IPS-NIHi7 (cell line): ENCODE measurements around the gene PHOX2A.
"Not testable (repeated sequence)": the region's sequence is repeated elsewhere in the genome, so short reads cannot be mapped to it uniquely, and the experiment has no call there.

Experiments used
- DNase-seq: peaks from one replicate; pipeline ENCODE4 v3.0.0; 2012; ENCODE audit warnings: mixed read lengths; ENCODE audit errors: extremely low spot score

The PHOX2A gene

DNA sequence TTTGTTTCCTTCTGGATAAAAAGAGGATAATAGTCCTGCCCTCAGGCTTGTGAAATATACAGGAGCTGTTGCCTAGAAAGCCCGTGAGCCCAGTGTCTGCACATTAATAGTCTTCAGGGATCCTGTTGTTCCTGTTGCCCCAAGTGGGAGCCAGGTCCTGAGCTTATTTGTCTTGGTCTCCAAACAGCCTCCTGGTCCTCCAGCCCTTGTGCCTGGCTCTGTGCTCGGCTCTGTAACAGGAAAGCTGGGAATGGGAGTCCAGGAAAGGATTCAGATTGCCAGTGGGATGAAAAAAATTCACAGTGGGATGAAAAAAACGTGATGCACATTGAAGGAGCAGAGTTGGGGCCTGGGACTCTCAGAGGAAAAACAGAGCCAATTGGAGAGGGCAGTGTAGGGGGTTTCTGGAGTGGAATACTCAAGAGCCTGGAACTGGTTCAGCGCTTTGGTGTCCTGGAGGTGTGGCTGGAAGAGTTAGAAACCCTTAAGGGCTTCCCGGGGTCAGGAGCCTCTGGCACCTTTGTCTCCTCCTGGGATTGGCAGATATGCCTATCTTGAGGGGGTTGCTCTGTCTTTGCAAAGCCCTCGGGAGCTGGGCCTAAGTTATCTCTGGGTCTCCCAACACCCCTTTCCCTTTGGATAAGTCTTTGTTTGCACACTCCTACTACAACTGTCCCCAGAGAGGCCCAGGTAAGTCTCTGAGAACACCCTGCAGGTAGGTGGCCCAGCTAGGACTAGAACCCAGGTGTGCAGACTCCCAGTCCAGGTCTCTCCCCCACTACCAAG, 21.7 kb downstream of the PHOX2A start:
- DNase-seq = no peak

DNA sequence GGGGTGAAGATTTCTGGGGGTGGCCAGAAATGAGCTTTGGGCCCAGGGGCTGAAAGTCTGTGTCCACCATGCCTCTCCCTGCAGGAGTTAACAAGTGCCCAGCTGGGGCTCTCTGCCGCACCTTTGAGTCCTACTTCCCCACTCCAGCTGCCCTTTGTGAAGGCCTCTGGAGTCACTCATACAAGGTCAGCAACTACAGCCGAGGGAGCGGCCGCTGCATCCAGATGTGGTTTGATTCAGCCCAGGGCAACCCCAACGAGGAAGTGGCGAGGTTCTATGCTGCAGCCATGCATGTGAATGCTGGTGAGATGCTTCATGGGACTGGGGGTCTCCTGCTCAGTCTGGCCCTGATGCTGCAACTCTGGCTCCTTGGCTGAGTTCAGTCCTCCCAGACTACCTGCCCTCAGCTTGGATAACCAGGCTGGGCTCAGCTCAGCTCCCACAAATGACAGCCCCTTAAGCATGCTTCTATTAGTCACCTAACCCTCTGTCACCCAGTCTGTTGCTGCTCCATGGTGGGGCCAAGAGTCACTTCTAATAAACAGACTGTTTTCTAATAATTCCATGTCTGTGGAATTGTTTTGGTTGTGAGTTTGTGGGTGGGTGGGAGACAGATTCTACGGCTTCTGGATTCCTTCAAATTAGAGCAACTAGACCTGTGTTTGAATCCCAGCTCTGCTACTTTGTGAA, 22.4 kb downstream of the PHOX2A start:
- DNase-seq = no peak

DNA sequence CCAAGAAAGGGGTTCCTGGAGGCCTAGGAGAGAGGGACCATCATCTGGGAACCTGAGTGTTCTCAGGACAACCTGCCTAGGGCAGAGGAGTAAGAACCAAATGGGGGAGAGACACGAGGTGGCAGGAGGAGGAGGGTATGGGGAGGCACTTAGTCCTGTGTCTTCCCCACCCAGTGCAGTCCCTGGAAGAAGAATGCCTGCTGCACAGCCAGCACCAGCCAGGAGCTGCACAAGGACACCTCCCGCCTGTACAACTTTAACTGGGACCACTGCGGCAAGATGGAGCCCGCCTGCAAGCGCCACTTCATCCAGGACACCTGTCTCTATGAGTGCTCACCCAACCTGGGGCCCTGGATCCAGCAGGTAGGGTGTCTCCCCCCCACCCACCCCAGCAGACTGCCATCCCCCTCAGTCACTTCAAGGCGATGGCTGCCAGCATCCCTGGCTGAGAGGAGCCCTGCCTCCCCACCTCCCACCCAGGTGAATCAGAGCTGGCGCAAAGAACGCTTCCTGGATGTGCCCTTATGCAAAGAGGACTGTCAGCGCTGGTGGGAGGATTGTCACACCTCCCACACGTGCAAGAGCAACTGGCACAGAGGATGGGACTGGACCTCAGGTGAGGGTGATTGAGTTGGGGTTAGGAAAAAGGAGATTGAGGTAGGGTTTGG, 23.1 kb downstream of the PHOX2A start:
- DNase-seq = peak; percentile 1

DNA sequence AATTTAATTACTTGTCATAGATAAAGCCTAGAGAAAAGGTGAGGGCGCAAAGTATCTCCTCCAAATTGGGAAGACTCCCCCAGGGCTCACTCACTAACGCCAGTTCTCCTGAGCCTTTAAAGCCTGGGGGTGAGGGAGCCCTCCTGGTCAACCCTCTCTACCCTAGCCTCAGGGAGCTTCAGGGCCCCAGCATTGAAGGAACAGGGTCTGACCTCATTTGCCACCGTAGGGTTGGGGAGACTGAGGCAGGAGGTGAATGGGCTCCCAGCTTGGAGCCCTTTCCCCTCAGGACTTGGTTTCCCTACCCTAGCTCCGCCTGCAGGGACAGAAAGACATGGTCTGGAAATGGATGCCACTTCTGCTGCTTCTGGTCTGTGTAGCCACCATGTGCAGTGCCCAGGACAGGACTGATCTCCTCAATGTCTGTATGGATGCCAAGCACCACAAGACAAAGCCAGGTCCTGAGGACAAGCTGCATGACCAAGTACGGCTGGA, 25.7 kb downstream of the PHOX2A start:
- peak; percentile 2 for DNase-seq

DNA sequence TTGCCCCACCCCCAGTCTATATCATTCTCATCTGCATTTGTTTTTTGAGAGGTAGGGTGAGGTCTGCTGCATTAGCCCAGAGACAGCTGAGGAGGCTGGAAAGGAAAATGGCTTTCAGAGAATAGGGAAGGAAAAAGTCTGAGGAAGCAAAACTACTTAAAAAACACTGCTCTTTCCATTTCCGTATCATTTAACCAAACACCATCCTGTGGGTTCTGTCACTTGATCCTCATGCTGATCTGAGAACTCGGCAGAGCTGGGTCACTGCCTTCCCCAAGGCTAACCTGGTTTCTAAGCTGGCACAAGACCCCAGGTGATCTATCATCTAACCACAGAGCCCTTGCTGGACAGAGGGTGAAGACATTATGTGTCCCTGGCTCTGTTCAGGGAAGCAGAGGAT, 26.1 kb downstream of the PHOX2A start:
- DNase-seq = peak; percentile 2

DNA sequence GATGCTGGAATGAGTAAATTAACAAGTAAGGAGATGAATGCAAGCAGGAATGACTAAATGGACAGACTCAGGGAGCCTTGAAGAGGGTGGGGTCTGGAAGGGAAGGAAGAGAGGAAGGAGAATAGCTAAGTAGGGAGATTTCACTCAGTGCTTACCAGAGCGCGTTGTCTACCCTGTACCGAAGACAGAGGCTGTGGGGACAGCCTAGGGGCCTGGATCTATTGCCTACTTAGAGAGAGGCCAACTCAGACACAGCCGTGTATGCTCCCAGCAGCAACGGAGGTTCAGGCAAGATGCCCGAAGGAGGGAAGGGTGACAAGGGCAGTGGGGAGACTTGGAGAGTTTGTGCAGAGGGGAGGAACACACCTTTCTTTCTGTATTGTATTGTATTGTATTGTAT, 27.3 kb downstream of the PHOX2A start, which contains the start of gene FOLR2:
Gene FOLR2 (plus strand): TSS at position 157 of the 400 bp plus-strand sequence. CDS start 1,791 bp downstream, outside the sequence.
- peak; percentile 2 for DNase-seq

DNA sequence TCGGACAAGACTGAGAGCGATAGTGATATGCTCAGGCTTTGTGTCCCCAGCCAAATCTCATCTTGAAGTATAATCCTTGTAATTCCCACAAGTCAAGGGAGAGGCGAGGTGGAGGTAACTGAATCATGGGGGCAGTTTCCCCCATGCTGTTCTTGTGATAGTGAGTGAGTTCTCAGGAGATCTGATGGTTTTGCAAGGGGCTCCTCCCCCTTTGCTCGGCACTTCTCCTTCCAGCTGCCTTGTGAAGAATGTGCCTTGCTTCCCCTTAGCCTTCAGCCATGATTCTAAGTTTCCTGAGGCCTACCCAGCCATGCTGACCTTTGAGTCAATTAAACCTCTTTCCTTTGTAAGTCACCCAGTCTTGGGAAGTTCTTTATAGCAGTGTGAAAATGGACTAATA, 34.9 kb downstream of the PHOX2A start:
- peak; percentile 1 for DNase-seq

DNA sequence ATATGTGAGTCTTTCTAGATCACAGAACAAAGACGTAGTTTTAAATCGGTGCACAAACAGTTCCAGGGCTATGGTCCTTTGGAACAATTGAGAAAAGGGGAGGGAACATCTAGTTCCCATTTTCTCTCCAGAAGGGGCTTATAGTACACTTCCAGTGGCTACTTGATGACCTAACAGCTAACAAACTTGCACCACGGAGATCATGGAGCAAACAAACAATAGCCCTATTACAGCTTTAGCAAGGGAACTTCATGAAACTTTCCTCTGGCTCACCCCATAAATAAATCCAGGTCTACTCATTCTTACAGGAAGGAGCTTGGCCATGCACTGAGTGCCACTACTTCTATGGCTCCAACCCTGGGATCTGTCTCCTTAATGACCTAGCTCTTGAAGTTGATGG, 35.7 kb downstream of the PHOX2A start:
- peak; percentile 3 for DNase-seq

DNA sequence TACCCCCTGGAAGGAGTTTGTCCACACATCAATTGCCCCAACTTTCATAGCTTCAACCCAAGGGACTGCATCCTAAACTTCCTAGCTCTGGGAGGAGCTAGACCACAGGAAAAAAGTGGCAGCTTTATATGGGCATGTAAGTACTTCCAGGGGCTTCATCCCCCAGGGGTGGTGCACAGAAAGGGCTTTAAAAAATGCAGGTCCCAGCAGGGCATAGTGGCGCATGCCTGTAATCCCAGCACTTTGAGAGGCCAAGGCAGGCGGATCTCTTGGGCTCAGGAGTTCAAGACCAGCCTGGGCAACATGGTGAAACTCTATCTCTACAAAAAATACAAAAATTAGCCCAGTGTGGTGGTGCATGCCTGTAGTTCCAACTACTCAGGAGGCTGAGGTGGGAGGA, 37.2 kb downstream of the PHOX2A start:
- not testable (repeated sequence) for DNase-seq

DNA sequence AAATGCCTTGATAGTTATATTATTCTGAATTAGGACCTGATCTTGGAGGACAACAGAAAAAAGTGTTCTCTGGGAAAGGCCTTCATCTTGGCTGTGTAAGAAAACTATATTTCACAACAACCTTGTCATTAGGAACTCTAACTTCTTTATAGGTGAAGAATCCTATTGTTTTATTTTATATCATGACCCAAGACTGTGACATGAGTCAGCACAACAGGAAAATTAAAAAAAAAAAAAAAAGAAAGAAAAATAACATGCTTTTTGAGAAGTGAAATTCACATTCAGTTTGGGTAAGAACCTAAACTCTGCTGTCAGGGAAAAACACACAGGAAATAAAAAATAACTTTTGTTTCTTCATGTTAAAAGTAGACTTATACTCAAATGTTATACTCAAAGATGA, 39.1 kb downstream of the PHOX2A start:
- DNase-seq = no peak

DNA sequence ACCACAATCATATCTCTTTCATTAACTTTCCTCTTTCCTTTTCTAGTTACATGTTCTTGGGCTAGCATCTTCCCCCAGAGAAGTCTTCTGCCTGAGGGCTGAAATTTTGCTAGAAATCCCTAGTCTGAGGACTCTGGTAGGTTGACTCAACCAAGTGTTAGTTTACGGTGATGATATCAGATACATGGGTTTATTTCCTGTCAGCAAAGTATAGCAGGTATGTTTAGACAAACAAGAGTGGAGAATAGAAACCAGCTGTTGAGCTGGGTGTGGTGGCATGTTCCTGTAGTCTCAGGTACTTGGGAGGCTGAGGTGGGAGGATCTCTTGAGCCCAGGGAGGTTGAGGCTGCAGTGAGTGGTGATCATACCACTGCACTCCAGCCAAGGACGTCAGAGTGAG, 40.8 kb downstream of the PHOX2A start:
- DNase-seq = no peak

DNA sequence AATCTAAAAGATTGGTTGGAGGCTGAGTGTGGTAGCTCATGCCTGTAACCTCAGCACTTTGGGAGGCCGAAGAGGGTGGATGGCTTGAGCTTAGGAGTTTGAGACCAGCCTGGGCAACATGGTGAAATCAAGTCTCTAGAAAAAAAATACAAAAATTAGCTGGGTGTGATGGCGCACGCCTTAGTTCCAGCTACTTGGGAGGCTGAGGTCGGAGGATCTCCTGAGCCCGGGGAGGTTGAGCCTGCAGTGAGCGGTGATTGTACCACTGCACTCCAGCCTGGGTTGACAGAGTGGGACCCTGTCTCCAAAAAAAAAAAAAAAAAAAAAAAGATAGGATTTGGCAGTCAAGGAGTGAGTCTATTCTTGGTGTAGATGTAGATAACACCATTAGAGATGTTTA, 41.4 kb downstream of the PHOX2A start:
- no peak for DNase-seq

DNA sequence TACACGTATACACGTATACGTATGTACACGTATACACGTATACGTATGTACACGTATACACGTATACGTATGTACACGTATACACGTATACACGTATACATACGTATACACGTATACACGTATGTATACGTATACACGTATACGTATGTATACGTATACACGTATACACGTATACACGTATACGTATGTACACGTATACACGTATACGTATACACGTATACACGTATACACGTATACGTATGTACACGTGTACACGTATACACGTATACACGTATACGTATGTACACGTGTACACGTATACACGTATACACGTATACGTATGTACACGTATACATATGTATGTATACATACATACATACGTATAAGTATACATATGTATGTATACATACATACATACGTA, 42.5 kb downstream of the PHOX2A start:
- not testable (repeated sequence) for DNase-seq

DNA sequence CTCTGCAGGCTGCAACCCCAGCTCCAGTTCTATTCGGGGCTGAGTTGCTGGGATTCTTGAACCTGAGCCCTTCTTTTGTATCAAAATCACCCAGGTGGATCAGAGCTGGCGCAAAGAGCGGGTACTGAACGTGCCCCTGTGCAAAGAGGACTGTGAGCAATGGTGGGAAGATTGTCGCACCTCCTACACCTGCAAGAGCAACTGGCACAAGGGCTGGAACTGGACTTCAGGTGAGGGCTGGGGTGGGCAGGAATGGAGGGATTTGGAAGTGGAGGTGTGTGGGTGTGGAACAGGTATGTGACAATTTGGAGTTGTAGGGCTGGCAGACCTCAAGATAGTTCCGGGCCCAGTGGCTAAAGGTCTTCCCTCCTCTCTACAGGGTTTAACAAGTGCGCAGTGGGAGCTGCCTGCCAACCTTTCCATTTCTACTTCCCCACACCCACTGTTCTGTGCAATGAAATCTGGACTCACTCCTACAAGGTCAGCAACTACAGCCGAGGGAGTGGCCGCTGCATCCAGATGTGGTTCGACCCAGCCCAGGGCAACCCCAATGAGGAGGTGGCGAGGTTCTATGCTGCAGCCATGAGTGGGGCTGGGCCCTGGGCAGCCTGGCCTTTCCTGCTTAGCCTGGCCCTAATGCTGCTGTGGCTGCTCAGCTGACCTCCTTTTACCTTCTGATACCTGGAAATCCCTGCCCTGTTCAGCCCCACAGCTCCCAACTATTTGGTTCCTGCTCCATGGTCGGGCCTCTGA, 48.3 kb downstream of the PHOX2A start:
- DNase-seq = no peak

DNA sequence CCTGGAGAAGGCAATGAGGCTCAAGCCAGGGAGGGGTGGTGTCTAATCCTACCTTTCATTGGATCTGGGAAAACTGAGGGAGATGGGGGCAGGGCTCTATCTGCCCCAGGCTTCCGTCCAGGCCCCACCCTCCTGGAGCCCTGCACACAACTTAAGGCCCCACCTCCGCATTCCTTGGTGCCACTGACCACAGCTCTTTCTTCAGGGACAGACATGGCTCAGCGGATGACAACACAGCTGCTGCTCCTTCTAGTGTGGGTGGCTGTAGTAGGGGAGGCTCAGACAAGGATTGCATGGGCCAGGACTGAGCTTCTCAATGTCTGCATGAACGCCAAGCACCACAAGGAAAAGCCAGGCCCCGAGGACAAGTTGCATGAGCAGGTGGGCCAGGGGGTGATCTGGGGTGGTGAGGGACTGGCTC, 52.0 kb downstream of the PHOX2A start, which contains the start of gene FOLR1:
Gene FOLR1 (plus strand): TSS at position 180 of the 421 bp plus-strand sequence. CDS start 34 bp downstream, at position 214.
- peak; percentile 69 for DNase-seq

DNA sequence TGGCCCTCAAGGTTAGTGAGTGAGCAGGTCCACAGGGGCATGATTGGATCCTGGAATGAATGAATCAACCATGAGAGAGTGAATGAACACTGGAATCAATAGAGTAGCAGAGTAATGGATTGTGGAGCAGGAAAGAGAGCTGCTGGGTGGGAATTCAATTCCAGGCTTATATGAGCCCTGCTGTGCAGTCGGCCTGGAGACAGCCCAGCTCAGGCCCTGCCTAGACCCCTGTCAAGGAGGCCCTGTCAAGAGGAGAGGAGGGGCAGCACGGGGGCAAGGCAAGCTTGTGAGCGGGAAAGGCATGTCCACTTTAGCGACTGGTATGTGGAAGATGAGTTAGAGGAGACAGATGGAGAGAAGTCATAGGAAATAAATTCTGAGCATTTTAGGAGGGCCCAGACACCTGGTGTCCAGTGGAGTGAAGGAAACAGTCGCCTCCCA, 53.3 kb downstream of the PHOX2A start:
- no peak for DNase-seq

DNA sequence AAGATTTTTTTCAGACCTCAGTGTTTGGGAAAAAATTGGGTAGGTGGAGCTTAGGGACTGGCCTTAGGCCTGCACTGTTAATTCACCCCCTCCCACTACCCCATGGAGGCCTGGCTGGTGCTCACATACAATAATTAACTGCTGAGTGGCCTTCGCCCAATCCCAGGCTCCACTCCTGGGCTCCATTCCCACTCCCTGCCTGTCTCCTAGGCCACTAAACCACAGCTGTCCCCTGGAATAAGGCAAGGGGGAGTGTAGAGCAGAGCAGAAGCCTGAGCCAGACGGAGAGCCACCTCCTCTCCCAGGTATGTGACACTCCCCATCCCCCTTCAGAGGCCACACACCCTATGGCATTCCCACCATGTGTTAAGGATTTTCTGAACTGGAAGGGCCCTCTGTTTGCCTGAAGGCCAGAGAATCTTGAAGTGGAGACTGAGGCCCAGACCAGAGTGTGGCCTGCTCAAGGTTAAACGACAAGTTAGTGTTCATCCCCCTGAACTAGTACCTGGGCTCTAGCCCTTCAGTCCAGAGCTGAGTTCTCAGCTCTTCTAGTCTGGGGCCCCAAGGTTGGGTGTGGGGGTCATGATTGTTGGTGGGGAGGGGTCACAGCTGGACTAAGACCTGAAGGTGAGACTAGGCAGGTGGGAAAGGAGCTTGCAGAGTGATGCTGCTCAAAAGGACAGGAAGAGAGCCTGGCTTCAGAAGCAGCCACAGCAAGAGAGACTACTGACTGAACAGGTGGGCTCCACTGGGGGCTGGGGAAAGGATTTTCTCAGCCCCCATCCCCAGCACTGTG, 54.3 kb downstream of the PHOX2A start:
- peak; percentile 69 for DNase-seq
